ENCODE data around the gene PPARG.
"Not testable (repeated sequence)": the region's sequence is repeated elsewhere in the genome, so short reads cannot be mapped to it uniquely, and the experiment has no call there.

- not testable (repeated sequence) for TF ChIP-seq CTCF, POLR2A (IDR thresholded peaks at IDR 0.05)
Measured at GRCh38 chr3:12285779-12286178, 3.1 kb upstream of the PPARG start.

Measured in body of pancreas (tissue), 4 donors.